Glomerular endothelial cell (primary cell): ENCODE measurements around the gene ELL2. TPM values are rescaled to one million over a fixed set of nuclear protein-coding genes. Genes with fewer than 3 reads are reported as not detected.

Source experiments
- DNase-seq: peaks from one replicate; pipeline ENCODE4 v3.0.0-alpha.2; 2011; ENCODE audit warnings: low read depth, low spot score; ENCODE audit errors: extremely low read depth
- total RNA-seq: library from RNA; depleted of rRNA; stranded (reverse); fragments of >200 nt; gene quantifications from 2 replicates; pipeline ENCODE4 v1.2.3, GENCODE V29; 2015

Gene ELL2
- total RNA-seq, 1 donor from 2014 or later = 17.9 TPM

DNA sequence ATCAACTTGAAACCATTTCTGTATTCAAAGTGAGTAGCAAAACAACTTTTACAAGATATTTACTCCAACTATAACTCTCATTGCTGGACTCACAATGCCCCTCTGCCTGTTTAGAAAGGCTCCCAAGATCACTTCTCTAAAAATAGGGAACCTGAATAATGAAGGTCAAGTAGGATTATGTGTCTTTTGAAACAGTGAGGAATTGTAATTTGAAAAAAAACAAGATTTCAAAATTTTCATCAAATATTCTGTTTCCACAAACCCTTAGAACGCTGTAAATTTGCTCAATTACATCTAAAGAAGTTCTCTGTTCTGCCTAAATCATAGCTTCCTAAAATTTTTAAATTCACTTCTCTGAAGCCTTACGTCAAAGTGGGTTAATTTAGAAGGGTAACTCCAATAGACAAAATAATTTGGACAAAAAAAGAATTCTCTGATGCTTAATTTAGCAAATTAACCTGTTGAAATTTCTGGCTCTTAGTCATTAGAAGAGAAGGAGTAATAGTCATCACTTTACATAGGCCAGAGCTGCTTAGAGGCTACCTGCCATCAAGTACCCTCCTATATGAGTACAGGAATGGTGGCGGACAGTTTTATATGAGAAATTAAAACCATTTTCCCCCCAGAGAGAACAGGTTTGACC, 4.0 kb downstream of the ELL2 start:
- DNase-seq = no peak

DNA sequence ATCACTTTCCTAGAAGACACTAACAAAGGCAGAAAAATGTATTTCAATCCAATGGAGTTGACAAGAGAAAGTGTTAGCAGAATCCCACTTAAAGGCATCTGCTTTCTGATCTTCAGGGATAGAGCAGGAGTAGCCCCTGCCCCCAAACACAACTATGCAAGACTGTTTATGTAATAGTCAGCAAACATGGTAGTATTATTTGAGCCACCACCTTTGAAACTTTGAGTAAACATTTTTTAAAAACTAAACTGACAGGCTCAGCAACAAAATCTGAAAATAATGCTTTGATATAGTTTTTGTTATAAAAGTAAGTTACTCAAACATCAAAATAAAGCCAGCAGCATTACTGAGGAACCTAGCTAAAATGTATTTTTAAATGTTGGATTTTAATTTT, 4.8 kb downstream of the ELL2 start:
- no peak for DNase-seq

DNA sequence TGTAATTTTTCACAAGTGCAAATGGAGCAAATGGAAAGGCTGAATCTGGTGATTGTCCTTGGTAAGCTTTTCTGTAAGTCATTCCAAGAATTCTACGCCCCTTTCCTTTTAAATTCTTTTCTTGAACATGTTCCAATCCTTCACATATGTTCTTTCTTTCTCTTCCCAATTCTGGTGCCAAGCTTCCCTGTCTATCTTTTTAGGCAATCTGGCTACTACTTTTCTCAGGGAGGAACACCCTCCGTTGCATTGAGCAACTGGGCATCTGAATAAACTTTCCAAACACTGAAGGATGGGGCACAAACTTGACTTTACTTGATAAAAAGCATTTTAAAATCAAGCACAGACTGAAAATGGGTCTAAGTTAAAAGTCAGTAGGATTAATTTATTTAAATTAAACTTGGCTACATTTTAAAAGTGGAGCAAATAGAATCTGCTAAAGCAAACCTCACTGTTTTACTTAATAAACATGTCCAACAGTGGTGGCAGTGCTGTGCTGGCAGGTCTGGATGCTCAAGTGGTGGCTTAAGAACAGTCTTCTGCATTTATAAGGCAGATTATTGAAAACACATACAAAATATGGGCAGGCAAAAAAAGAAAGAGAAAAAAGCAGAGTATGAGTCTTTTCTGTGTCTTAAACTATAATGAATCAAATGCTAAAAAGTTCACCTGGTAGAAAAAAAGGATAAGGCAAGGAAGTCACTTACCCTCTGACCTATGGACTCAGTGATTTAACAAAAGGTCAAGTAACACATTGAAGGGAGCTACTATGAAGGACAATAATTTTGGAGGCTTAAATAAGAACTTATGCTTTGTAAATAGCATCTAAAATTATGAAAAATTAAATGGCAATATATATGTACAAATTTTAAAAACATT, 5.4 kb downstream of the ELL2 start:
- no peak for DNase-seq

DNA sequence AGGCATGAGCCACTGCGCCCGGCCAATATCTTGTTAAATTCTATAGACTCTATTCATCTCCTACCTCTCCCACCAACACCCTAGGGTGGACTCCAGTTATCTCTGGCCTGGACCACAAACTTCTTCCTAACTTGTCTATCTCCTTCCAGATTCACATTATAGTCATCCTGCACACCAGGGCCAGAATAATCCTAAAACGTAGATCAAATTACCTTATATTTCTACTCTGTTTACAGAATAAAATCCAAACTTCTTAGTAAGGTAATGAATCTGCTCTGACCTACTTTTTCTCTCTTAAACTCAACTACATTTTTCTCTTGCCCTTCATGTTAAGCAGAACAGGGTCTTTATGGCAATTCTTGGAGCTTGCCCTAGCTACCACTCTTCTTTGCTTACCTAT, 6.9 kb downstream of the ELL2 start:
- no peak for DNase-seq

DNA sequence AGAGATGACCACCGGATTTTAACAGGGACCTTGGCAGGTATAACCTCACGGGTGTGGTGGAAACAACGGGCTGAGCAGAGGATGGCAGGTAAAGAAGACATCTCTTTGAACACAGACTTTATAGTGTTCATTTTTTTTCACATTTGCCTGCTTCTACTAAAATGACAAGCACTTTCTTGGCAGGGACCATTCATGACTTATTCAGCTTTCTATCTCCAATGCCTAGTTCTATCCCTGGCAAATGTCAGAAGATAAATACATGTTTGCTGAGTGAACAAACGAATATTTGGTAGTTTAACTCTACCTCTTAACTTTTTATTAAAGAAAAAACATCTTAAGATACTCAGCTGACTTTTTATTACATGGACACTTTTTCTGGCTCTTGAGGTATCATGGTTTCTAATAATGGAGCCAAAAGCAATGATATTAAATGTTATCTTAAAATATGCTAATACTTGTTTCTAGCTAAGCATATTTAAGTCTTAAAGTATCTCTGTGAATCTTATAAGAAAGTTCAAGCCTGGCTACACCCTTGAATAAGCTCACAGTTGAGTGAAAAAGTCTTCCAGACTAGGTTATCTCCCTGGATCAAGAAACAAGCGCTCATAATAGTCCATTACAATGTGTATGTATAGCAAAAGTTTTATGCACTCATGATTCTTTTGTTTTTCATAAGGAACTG, 8.5 kb downstream of the ELL2 start:
- DNase-seq = no peak

DNA sequence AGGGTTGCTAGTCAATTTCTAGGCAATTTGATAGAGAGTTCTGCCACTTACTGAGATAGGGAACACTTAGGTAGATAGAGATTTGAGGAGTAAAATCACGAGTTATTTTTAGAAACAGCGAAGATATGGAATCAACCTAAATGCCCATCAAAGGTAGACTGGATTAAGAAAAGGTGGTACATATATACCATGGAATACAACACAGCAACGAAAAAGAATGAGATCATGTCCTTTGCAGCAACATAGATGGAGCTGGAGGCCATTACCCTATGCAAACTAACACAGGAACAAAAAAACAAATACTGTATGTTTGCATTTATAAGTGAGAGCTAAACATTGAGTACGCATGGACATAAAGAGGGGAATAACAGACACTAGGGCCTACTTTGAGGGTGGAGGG, 9.7 kb downstream of the ELL2 start:
- DNase-seq = no peak

DNA sequence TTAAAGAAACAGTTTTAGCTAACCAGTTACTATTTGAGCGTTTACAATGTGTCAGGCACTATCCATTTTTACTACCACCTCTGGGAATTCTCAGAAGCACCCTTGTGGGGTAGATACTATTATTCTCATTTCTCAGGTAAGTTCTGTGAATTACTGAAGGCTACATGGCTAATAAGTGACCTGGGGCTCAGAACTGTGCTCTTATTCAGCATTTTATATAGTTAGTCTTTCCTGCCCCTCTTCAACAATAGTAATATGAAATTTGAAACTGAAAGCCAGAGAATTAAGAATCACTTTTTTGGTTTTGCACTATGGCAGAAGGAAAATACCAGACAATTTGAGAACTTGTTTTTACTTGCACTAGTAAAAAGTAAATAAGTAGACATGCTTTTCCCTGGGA, 11.8 kb downstream of the ELL2 start:
- no peak for DNase-seq

DNA sequence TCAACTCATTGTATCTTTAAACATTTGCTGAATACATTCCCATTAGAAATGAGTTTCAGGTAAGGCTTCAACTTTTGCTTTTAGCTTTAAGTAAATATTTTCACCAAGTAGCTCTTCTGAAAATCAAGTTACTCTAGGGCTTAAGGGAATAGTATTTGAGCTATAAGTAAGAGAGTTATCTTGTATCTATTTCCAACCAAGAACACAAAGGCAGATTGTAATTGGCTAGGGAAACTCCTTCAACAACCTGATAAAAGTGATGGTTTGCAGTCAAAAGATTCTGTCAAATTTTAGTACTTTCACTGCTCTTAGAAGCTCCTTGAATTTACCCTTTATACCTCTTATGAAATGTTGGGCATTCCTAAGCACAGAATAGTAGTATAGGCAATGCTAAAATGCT, 13.0 kb downstream of the ELL2 start:
- DNase-seq = no peak

DNA sequence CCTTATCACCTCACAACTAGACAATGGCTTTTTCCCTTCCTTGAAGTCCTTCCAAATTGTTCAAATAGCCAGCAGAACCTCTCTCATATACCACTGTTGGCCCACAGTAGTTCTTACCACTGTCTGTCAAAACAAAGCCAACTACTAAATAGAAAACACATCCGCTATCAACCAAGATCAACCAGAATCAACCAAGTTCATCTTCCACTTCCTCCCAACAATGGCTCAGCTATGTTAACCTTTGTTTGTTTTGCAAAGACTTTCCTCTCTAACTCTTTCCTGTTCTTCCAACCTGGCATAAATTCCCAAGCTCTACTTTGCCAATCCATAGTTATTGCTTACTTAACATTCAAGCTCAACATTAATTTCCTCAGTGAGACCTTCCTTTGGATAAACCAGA, 15.2 kb downstream of the ELL2 start:
- no peak for DNase-seq

DNA sequence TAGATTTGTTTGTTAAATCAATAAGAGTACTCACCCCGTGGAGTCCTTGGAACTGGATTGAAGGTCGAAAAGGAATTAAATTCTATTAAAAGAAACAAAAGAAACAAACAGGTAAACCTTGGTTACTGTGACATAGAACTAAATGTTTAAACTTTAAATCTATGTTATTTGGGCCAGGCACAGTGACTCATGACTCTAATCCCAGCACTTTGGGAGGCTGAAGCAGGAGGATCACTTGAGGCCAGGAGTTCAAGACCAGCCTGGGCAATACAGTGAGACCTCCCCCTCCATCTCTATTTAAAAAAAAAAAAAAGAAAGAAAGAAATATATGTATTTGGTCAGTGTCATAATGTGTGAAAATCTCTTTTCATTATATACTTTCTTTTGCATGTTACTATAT, 18.7 kb downstream of the ELL2 start:
- DNase-seq = no peak

DNA sequence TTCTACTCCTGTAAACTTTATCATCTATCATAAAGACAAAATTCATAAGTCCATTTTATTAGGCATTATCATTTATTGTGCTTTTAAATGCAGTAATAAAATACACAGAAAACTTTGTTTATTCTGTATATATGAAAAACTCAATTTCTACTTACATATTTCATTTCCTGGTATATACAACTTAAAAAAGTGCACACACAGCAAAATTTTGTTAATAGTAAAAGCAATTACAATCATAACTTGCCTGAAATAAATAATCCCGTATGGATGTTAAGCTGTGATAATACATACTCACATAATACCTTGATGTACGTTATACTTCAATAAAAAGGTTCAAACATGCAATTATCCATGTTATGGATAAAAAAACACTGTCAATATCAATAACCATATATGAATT, 19.2 kb downstream of the ELL2 start:
- DNase-seq = no peak

DNA sequence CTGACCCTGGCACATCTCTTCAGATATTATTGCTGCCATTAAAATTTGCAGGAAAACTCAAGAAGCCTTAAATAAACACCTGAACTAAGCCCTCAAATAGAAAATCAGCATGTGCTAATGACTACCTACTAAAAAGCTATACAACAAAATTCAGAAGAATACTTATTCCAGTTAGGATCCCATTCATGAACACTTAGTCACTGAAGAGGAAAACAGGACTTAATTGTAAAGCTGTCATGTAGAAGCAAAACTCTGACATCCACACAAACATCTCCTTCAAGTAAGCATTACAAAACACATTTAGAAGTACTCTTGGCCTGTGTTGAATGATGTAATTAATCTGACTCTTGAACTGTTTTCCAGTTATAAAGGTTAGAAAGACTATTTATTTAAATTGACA, 19.9 kb downstream of the ELL2 start:
- no peak for DNase-seq

DNA sequence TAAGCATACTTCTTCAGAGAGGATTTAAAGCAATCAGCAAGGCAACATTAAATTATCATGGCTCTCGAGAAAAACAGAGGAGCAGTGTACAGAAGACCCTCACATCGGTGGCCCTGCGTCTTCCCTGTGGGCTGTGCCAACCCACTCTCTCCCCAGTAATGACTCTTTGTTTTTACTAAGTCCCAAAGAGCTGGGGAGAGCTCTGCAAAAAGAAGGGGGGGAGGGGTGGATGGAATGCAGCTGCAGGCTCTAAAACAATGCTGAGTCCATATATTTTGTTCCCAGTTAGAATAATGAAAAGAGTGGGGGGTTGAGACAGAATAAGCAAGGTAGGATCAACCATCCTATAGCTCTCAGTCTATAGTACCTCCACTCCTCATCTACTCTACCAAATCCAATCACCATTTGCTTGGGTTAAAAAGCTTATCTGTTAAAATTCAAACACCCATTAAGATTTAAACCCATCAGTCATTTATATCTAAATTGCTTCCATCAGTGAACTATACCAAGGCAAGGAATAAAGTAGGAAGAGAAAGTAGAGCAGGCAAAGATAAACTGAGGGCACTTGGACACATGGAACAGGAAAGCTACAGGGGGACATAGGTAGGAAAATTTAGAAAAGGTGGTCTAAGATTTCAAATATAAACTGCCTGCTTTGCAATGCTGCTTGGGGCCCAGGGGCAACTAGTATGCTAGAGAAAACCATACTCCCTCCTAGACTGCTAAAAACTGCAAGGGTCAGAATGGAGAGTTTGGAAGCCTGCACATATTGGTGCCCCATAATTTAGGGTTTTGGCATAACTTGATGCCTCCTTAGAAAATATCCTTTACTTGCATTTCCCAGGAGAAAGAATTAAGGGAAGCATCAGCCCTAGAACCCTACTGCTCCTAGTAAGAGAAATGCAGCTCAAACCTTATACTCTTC, 20.6 kb downstream of the ELL2 start:
- no peak for DNase-seq

DNA sequence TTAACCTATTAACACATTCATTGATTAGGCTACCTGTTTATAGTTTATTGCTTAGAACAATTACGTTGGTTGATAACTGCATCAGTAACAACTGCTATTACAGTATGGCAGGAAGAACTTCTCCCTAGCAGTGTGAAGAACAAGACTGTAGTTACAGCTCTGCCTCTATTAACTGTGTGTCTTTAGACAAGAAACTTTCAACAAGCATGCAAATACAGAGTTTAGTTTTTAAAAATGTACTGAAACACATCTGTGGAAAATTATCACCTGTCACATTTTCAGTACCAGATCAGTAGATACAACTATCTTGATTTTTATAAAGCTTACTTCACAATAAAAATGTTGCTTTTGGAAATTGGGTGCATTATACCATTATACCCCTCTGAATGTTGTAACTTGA, 22.2 kb downstream of the ELL2 start:
- DNase-seq = no peak

DNA sequence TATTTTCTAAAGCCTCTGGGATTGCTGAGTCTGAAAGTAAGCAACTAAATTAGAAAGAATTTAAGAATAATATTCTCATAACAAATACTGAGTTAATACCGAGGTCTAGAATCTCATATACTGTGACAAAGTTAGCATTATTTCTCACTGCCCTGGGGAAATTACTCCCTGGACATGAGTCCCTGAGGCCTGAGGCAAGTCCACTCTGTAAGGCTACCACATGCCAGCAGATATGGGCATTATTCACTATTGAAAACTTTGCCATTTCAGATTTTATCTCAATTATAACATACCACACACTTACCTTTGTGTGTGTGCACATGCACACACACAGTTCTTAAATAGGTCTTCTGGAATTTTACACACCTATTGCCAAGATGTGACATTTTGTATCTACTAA, 22.9 kb downstream of the ELL2 start:
- DNase-seq = no peak

DNA sequence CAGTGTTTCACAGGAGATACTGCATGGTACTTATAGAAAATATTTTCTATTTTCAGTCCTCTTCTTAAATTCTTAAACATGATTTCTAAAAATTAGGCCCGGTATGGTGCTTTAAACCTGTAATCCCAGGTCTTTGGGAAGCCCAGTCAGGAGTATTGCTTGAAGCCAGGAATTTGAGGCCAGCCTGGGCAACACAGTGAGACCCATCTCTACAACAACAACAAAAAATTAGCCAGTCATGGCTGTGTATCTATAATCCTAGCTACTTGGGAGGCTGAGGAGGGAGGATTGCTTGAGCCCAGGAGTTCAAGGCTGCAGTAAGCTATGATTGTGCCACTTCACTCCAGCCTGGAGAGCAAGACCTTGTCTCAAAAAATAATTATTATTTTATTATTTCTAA, 23.3 kb downstream of the ELL2 start:
- DNase-seq = no peak

DNA sequence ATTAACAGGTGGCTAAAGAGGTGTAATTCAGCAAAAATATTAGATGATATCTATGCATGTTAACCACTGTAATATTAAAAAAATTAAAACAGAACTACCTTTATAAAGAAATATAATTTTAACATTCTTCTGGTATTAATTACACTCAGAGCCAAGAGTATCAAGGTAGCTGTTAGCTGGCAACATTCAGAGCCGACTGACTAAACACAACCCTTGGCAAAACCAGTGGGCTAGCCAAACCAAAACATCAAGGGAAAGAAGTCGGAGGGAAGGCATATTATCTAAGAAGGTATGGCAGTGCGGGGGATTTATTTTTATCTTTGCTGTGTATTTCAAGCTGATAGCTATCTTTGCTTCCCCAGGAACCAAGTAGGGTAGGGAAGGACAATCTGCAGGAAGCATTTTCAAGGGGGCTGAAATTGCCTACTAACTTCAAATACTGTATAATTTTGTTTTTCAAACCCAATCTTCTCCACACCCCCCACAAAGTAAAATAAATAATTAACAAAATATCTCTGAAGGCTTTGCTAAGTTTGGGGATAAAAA, 24.0 kb downstream of the ELL2 start:
- DNase-seq = no peak

DNA sequence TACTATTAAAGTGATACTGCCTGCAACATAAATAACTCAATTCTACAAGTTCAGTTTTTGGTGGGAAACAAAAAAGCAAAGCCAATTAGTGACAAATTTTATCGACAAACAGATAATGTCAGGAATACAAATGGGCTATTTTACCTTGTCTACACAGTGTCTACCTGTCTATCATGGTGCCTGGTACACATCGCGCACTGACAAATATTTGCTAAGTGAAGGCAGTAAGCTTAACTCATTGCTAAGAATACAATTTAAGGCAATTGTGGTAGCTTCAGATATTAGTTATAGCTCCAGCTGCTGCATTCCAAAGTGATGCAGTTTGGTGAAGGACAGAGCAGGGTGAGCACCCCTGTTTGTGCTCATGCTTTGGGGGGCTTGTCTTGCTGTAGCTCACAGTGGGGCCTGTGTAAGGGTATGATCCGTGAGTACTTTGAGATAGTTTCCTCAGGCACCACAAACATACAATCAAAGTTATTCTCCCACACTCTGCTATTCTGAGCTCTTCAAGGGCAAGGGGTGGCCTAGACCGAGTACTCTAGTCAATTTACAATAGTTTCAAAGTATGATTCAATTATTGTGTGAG, 24.7 kb downstream of the ELL2 start:
- DNase-seq = no peak

DNA sequence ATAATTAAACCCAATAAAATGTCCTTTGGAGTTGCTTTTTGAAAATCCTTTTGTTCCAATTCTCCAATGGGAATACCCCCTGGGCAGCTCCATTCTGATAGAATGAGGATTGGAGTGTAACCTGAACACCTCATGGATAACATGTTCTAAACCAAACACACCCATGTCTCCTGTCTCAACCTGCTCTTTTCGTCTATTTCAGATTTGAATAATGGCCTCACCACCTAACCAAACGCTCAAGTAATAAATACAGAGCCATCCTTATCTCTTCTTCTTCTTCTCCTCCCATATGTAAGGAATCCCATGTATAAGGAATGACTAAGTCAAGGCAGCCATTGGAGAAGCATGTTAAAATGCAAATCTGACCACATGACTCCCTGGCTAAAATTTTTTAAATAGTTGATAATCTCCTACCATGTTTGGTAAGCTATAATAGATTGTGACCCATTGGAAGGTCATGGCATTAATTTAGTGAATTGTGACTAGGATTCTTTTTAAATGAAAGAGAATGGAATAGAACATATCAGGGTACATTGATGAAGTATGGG, 26.0 kb downstream of the ELL2 start:
- no peak for DNase-seq
